Keratinocyte (primary cell): ENCODE data around the gene CDC25C.

Source experiments
- EZH2 ChIP-seq: IDR thresholded peaks from one replicate; pipeline ENCODE4 v1.6.1; 2012; ENCODE audit warnings: inconsistent platforms, mild to moderate bottlenecking, low read length, moderate library complexity
- TF ChIP-seq, protein P1 (sequence below), 3 experiments: IDR thresholded peaks in 1 of 3; conservative IDR thresholded peaks in 1 of 3; optimal IDR thresholded peaks in 1 of 3; 2 replicates in 2 of 3; 3 replicates in 1 of 3; pipeline versions ENCODE3 to v1.5.1; 2011; ENCODE audit warnings: low read length in 3 of 3, mild to moderate bottlenecking in 3 of 3, moderate library complexity in 2 of 3, control low read depth in 1 of 3, inconsistent platforms in 1 of 3; ENCODE audit not compliant: insufficient read depth in 2 of 3; ENCODE audit errors: extremely low read depth in 1 of 3

DNA sequence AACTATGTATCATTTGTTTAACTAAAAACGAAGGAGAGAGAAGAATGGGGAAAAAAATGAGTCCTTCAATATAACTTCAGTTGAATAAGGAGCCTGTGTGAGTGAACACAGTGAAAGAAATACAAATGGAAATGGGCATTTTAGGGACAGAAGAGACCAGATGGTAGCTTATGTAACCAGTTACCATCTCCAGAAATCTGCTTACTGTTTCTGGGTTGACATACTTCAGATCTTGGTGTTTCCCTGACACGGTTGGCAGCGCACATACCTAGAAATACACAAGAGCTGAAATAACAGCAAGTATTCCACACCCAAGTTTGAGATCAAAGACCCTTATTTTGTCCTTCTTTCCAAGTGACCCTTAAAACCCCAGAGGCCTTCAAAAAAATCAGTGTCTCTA, 42.3 kb downstream of the CDC25C start:
- TF ChIP-seq, protein P1, sequence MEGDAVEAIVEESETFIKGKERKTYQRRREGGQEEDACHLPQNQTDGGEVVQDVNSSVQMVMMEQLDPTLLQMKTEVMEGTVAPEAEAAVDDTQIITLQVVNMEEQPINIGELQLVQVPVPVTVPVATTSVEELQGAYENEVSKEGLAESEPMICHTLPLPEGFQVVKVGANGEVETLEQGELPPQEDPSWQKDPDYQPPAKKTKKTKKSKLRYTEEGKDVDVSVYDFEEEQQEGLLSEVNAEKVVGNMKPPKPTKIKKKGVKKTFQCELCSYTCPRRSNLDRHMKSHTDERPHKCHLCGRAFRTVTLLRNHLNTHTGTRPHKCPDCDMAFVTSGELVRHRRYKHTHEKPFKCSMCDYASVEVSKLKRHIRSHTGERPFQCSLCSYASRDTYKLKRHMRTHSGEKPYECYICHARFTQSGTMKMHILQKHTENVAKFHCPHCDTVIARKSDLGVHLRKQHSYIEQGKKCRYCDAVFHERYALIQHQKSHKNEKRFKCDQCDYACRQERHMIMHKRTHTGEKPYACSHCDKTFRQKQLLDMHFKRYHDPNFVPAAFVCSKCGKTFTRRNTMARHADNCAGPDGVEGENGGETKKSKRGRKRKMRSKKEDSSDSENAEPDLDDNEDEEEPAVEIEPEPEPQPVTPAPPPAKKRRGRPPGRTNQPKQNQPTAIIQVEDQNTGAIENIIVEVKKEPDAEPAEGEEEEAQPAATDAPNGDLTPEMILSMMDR (optimal IDR thresholded peaks at IDR 0.05 in 1 of 3, IDR thresholded peaks at IDR 0.05 in 1 of 3, conservative IDR thresholded peaks at IDR 0.05 in 1 of 3; ENCODE audit: extremely low read depth in 1 of 3, insufficient read depth in 2 of 3, low read length in 3 of 3): no peak
- TF ChIP-seq EZH2: no peak
